HG03280 (cell line): Measurements from ENCODE around the gene DNAJC4.

ENCODE experiments used
- ATAC-seq: cut with Tn5 transposase; IDR thresholded peaks from one replicate; pipeline ENCODE4 v1.9.1; 2021; ENCODE audit warnings: mild to moderate bottlenecking, moderate library complexity; ENCODE audit not compliant: unreplicated experiment

Gene DNAJC4

GRCh38 chr11:64227405-64227956 is 2.9 kb upstream of the DNAJC4 start:
- no peak for ATAC-seq

- ATAC-seq: no peak
Measured at GRCh38 chr11:64229090-64229743, 1.1 kb upstream of the DNAJC4 start.

- ATAC-seq: no peak
Measured at GRCh38 chr11:64229744-64230170, 591 bp upstream of the DNAJC4 start.

- no peak for ATAC-seq
Measured at GRCh38 chr11:64230985-64231365, 627 bp downstream of the DNAJC4 start.

- ATAC-seq: no peak
Measured at GRCh38 chr11:64231546-64231945, 1.2 kb downstream of the DNAJC4 start.

GRCh38 chr11:64232182-64232966 is 2.0 kb downstream of the DNAJC4 start:
- no peak for ATAC-seq

- no peak for ATAC-seq
Measured at GRCh38 chr11:64232967-64233315, 2.6 kb downstream of the DNAJC4 start.

- ATAC-seq: peak; percentile 34
Measured at GRCh38 chr11:64233913-64234586, 3.7 kb downstream of the DNAJC4 start, which contains the start of gene VEGFB. TSS of gene VEGFB (plus strand) at chr11:64234584. CDS start at chr11:64234834, 250 bp downstream.

GRCh38 chr11:64234647-64235379 is 4.5 kb downstream of the DNAJC4 start:
- peak; percentile 17 for ATAC-seq

- no peak for ATAC-seq
Measured at GRCh38 chr11:64235437-64236161, 5.3 kb downstream of the DNAJC4 start.

GRCh38 chr11:64237484-64237951 is 7.2 kb downstream of the DNAJC4 start:
- ATAC-seq: no peak

GRCh38 chr11:64238076-64238475 is 7.7 kb downstream of the DNAJC4 start:
- no peak for ATAC-seq

- ATAC-seq: no peak
Measured at GRCh38 chr11:64238999-64239398, 8.7 kb downstream of the DNAJC4 start.

- peak; percentile 17 for ATAC-seq
Measured at GRCh38 chr11:64239662-64240434, 9.5 kb downstream of the DNAJC4 start.

GRCh38 chr11:64240435-64241240 is 10.3 kb downstream of the DNAJC4 start, which contains the start of gene FKBP2:
TSS of gene FKBP2 (plus strand) at chr11:64241095. CDS start at chr11:64242388, 1,293 bp downstream.
- peak; percentile 47 for ATAC-seq

- ATAC-seq: no peak
Measured at GRCh38 chr11:64241241-64241490, 10.8 kb downstream of the DNAJC4 start.

- ATAC-seq: peak; percentile 55
Measured at GRCh38 chr11:64241491-64242374, 11.4 kb downstream of the DNAJC4 start.
